HG03066 (cell line): ENCODE data around the gene HSDL2.

ENCODE experiments used
- ATAC-seq: cut with Tn5 transposase; IDR thresholded peaks from one replicate; pipeline ENCODE4 v1.9.1; 2021; ENCODE audit warnings: low read depth; ENCODE audit not compliant: unreplicated experiment

HSDL2 gene

DNA sequence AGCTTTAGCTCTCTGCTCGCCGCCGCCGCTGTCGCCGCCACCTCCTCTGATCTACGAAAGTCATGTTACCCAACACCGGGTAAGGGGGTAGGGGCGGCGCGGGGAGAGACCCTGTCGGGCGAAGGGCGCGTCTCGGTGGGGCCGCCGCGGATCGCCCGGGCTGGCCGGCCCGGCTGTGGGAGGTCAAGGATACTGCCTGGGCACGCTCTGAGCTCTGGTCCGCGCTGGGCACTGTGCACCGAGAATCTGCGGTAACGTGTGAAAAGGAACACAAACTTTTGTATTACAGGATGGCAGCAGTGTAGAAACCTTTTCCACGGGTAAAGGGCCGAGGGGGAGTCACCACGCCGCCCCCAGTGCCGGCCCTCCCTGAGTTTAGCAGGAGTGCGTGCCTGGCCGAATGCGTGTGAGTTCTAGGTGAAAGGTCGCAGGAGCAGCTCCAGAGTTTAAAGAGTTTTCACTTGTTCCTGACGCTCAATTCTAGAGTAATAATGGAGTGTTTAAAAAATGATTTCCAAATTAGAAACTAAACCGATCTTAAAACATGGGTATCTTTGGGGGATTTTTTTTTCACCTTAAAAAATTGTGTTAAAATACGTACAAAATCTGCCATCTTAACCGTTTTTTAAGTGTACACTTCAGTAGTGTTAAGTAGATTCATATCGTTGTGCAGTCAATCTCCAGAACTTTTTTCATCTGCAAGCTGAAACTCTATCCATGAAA is at the start of gene HSDL2:
TSS of gene HSDL2 (plus strand) at position 7 of the 723 bp plus-strand sequence. CDS start at position 63, 56 bp downstream.
- ATAC-seq, result peak; percentile 28

DNA sequence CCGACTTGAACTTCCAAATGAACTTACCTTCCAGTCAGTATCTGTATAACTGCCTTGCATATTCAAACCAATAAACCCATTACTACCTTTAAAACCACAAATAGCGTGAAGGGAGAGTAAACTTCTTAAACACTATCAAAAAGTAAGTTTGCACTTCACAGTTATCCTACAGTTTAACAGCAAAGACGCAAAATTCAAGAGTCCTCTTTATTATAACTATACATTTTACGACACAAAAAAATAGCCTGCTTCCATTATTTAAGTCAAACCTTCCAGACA is 48.3 kb upstream of the HSDL2 start:
- no peak for ATAC-seq

DNA sequence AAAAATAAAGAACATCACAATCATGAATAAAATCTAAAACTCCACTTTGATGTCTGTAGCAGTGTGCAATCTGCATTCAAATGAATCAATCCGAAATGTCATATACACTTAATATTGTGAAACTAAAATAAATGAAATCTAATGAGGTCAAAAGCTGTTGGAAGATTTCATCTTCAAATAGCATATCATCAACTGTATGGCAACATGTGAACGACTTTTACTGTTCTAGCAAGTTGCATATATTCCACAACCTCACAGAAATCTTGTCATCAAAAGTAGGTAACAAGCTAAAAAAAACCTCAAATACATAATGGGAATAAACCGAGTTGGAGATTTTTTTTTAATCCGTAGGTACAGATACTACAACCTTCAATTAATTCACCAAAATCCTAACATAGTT is 47.7 kb upstream of the HSDL2 start:
- ATAC-seq, result no peak

DNA sequence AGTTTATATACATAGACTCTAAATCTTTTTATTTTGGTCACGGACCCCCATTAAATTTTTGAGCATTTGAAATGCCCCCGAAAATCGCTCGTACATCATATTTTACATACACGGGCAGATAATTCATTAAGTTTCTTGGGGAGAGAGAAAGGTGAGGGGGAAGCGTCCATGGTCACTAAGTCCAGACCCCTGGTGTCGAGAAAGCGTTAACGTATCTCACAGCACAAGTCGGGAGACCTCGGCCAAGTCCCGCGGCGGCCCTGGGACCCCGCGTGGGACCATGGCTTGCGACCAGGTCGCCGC is 47.3 kb upstream of the HSDL2 start:
- no peak for ATAC-seq

DNA sequence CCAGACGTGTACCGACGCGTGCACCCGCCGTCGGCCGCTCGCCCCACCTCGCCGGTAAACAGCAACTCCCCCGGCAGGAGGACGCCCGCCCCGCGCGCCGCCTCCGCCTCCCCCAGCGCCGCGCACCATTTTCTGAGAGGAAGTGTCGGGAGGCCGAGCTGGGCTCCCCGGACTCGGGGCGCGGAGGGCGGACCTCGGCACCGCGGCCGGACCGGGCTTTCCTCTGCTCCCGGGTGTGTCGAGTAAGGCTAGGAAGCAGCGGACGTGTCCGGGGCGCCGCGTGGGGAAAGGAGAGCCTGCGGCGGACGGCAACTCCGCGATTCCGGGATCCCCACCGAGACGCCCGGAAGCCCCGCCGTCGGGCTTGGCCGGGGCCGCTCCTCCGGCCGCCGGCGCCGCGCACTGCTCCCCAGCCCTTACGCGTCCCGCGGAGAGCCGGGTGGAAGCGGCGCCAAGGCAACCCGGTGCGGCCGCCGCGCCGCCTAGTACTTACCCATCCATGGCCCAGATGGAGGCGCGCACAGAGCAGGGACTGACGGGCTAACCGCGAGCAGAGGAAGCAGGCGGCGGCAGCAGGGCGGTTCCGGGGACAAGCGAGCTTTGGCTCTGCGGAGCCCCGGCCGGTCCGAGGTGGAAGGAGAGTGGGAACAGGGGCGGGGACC is 46.8 kb upstream of the HSDL2 start, which contains the start of gene PTBP3:
TSS of gene PTBP3 (minus strand) at position 643 of the 662 bp plus-strand sequence. CDS start 35,754 bp downstream, outside the sequence.
- peak; percentile 57 for ATAC-seq

DNA sequence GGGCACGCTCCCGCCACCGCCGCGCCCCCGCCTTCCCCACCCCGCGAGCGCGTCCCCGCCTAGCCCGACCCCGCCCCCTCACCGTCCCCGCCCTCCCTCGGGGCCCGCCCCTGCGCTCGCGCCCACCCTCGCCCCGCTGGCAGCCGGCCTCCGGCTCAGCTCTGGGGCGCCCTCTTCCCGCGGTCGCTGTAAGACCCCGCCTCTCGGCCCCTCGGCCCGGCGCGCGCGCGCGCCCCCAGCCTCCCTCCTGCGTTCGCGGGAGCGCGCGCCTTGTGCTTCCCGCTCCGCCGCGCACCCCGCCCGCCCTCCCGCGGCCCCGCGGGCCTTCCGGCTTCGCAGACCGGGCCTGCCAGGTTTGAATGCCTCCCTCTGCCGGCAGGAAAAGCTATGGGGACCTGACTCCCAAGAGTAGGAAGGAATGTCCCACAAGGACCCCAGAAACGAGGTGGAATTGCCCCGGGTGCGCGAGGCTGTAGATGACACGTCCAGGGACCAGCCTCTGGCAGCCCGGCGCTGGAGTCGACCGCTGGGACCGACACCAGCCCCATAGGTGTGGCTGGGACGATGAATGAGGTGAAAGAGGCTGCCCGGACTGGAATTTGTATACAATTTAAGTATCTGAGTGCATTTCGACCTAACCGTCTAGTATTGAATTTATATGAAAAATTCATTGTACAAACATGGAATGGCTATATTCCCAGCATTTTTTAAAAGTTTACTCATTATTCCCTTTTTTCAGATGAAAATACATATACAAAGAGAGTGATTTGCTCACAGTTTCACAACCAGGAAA is 46.1 kb upstream of the HSDL2 start:
- ATAC-seq, result peak; percentile 57

DNA sequence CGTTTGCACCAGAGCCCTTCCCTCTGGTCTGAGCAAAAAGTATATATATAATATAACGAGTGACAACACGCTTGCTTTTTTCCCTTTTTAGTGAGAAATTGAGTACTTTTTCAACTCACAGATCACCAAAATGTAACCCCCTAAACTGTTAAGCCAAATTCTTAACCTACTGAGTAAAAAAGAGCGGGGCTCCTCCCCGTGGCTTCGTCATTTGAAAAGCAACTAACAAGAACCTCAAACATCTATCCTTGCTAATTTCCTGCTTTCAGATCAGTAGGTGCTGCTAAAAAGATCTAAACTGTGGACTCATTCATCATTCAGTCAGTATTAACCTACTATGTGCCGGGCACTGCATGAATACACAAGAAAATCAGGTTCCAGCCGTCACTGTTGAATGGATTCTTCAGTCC is 45.5 kb upstream of the HSDL2 start:
- no peak for ATAC-seq

DNA sequence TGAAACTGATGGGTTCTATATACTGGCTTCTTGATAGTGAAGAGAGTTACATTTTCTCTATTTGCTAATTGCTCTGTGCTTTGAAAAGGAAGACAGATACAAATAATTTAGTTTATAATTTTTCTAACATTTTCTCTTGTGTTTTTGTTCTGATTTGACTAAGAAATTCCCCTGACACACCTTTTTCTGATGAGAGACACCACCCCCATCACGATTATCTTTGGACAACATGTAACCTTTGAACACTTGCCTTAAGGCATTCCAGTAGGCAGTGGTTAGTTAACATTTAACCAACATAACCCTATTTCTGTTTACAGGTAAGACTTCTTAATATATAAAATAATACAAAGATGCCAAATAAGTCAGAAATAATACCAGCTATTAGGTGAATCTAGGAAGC is 42.4 kb upstream of the HSDL2 start:
- ATAC-seq, result no peak

DNA sequence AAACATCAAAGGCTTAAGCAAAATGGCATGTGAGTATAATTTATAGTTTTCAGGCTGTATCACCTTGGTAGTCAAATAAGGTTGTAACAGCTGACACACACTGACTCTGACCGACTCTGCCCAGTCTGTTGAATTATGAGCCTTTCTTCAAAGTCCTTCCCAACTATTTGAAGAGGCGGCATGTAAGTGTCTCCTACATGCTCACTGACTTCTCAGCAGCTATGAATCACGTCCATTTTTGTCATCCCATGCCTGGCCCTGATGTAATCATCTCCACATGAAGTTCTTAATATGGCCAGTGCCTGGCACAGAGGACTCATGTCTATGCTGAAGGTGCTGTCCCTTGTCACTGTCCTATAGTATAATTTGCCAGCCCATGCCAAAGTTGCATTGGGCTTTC is 41.3 kb upstream of the HSDL2 start:
- ATAC-seq, result no peak

DNA sequence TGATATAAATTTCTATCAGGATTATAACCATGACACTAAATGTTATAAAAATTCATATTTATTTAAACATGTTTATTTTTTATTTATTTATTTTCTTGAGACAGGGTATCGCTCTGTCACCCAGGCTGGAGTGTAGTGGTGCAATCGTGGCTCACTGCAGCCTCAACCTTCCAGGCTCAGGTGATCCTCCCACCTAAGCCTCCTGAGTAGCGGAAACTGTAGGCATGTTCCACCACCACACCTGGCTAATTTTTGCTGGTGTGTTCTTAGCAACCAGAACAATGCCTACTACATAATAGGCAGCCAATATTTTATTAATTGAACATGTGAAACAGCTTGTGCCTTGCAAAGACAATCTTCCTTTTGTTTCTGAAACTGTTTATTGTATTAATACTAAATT is 40.0 kb upstream of the HSDL2 start:
- no peak for ATAC-seq

DNA sequence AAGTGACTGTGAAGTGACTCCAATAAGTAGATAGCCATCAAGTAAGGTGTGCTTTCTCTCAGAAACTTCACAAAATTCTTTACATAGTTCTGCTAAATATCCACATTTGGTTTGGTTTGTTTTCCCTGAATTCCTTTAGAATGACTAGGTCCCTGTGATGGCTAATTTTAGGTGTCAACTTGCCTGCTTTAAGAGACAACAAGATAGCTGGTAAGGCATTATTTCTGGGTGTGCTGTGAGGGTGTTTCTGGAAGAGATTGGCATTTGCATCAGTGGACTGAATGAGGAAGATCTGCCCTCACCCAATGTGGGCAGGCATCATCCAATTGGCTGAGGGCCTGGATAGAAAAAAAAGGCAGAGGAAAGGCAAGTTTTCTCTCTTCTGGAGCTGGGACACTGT is 38.2 kb upstream of the HSDL2 start:
- no peak for ATAC-seq

DNA sequence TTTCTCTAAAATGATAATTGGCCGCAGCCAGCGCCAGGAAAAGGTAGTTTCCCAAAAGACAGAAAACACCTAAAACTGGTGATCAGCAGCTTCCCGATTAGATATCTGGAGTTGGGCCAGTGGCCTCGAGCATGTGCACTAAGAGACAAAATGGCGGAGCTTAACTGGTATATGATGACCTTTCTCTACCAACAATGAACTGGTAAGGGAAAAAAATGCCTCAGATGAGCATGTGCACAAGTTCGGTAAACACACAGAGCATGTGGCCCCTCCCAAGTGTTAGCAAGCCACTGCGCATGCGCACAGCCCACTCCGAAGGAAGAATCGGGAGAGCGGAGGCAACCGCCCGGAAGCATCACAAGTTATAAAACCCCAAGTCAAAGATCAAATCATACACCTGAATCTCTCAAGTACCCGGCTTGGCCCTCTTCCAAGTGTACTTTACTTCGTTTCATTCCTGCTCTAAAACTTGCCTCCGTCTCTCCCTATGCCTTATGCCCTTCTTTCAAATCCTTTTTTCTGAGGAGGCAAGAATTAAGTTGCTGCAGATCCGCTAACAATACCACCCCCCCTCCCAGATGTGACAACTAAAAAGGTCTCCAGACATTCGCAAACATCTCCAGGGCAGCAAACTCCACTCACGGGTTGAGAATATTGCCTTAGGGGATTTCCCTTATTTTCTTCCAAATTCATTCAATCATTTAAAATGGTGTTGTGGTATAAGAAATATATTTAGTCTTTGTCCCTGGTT is 31.5 kb upstream of the HSDL2 start:
- ATAC-seq, result no peak

DNA sequence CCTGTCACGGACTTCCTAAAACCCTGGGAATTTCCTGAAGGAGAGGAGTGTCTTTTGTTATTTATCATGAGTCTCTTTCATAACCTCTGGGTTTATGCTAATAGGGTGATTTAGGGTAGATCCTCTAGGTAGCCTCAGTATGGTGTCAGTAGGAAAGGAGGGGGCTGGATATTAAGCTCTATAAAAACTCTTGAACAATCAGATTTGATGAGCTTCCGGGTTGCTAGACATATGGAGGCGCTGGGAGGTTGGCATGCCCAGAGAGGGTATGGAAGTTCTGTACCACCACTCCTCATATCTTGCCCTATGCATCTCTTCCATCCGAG is 30.9 kb upstream of the HSDL2 start:
- no peak for ATAC-seq

DNA sequence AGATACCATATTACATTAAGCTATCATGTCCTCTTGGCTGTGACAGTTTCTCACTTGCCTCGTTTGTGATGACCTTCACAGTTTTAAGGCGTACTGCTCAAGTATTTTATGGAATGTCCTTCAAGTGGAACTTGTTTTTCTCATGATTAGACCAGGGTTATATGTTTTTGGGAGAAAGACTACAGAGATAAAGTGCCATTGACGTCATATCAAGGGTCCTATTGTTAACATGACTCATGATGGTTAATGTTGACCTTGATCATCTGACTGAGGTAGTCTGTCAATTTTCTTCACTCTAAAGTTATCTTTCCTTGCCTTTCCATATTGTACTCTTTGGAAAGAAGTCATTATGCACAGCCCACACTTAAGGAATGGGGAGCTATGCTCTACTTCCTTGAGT is 28.7 kb upstream of the HSDL2 start:
- ATAC-seq, result no peak

DNA sequence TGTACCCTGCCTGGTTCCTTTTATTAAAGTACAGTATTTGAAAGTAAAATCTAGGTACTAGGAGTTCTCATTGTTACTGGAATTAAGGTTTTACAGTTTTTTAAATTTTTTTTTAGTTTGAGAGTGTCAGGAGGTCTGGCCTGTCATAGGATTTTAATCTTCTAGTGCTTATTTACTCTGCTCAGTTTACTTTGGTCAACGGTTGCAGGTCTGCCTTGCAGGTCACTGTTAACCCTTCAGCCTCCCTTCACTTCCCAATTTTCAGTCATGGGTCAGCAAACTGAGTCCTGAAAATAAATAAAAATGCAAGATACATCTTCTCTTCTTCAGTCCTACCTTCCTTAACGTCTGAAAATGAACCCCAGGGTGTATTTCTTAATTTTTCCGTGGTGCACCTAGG is 27.7 kb upstream of the HSDL2 start:
- ATAC-seq, result no peak

DNA sequence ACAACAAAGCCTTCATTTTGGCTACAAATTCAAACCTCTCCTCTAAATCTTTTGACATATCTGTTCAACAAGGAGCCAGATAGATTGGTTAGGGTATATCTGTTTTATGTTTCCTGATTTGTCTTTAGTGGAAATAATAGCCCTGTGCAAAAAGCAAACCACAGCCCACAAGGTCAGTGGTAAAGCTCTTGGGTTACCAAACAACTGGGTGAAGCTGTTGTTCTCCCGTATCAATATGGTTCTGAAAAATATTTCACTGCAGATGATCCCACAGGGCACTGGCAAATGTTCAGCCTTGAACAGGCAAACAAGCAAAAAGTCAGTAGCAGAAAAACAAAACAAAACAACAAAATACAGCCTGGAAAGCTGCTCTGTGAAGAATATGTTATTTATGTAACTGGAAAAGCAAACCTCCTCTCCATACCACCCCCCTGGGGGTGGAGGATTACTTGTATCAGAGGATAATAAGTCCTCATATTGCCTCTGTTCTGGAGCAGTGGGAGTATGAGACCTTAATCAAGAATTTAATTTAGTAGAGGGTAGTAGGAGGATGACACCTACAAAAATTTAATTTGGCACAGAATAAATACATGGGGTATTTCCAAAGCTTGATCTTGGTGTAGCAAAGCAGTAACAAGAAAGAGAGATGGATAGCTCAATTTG is 25.7 kb upstream of the HSDL2 start:
- ATAC-seq, result no peak

DNA sequence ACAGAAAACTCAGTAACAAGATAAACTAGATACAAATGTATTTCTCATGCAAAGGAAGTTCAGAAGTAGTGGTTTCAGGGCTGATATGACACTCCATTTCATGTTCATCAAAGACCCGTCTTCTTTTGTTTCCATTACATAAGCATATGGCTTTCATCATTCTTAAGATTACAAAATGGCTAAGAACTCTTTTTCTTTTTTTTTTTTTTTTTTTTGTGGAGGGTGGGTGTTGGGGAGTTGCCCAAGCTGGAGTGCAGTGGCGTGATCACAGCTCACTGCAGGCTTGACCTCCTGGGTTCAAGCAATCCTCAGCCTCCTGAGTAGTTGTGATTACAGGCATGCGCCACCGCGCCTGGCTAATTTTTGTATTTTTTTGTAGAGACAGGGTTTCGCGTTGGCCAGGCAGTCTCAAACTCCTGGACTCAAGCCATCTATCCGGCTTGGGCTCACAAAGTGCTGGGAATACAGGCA is 24.4 kb upstream of the HSDL2 start:
- no peak for ATAC-seq

DNA sequence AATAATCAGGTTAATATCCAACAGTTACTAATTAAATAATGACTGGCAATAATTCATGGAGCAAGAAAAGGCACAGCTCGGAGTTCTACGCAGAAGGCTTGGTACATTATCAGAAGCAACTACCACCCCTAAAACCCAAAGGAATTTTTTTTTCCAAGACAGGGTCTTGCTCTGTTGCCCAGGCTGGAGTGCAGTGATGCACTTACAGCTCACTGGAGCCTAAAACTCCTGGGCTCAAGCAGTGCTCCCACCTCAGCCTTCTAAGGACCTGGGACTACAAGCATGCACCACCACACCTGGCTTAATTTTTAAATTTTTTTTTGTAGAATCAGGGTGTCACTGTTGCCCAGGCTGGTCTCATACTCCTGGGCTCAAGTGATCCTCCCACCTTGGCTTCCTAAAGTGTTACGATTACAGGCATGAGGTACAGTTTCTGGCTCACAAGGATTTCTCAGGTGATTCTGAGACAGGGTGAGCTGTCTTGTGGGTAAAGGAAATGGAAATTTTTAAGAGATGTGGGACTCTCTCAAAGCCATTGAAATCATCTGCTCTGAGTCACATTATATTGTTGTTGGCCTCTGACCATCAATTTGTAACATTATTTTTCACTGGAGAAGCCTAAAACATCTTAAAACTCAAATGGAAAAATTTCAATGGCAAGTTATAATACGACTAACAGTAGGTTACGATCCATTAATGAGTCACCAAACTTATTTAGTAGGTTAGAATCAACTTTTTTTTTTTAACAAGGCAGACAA is 19.7 kb upstream of the HSDL2 start:
- ATAC-seq, result no peak

DNA sequence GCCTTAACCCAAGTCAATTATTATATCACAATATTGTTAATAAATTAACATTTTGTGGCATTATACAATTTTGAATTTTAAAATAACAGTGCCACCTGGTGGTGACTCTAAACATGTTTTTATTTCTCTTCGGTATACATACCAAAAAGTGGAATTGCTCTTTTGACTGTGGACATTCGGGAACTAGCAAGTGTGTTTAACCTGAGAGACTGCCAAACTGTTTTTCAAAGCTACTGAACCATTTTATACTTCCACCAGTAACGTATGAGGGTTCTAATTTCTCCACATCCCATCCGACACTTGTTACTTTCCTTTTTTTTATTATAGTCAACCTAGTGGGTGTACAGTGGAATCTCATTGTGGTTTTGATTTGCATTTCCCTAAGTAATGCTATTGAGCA is 18.3 kb upstream of the HSDL2 start:
- no peak for ATAC-seq

DNA sequence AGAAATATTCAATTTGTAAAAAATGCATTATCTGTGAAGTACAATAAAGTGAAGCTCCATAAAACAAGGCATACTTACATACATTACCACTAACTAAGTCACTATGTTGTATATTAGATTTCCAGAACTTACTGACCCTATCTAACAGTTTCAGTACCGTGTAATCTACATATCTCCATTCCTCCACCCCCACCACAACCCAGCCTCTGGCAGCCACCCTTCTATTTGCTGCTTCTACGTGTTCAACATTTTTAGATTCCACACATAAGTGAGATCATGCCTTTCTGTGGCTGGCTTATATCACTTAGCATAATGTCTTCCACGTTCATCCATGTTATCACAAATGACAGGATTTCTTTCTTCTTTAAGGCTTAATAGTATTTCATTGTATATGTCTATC is 15.1 kb upstream of the HSDL2 start:
- no peak for ATAC-seq
